GM12878 (cell line): ENCODE data around the gene LDLRAP1. TPM values are rescaled to one million over a fixed set of nuclear protein-coding genes. Genes with fewer than 3 reads are reported as not detected.

ENCODE experiments used
- ATAC-seq: fragments of 200-7000 bp; cut with Tn5 transposase; 3 replicates; pipeline ENCODE4 v1.9.1; 2020; ENCODE audit warnings: mild to moderate bottlenecking, moderate library complexity
- BruUV-seq: library from RNA; stranded (reverse); fragments of 400-500 nt; replicated peaks from 2 replicates; lab custom pipeline; 2021; lab: Mats Ljungman, UMichigan
- CTCF ChIA-PET: fragments of 300-600 bp; sonication (Branson Sonifier 250); formaldehyde crosslinking; extraction: SDS; loops from one replicate; lab custom pipeline; 2021; ENCODE audit warnings: inconsistent platforms; lab: Yijun Ruan, JAX
- POLR2A ChIA-PET: fragments of 350-600 bp; formaldehyde crosslinking; extraction: SDS; loops from one replicate; lab custom pipeline; 2021; ENCODE audit warnings: inconsistent platforms; lab: Charles Lee
- RAD21 ChIA-PET: fragments of 300-600 bp; sonication (Branson Sonifier 250); formaldehyde crosslinking; loops from one replicate; lab custom pipeline; 2023; ENCODE audit warnings: antibody characterized with exemption; ENCODE audit not compliant: unreplicated experiment; lab: Charles Lee
- SMC1A ChIA-PET: fragments of 300-600 bp; sonication (Branson Sonifier 250); formaldehyde crosslinking; loops from one replicate; lab custom pipeline; 2023; ENCODE audit not compliant: unreplicated experiment, uncharacterized antibody; lab: Charles Lee
- DNase-seq: peaks from one replicate; pipeline ENCODE4 v3.0.0-alpha.2; 2011; ENCODE audit warnings: low read depth, low spot score
- FAIRE-seq: peaks from 3 replicates; lab custom pipeline; 2011; peaks lifted over from hg19 to GRCh38; lab: Jason Lieb, UNC
- H2AFZ ChIP-seq: 2 replicates; pipeline ENCODE4 v1.6.0; 2011; ENCODE audit warnings: low read depth, low read length, control low read depth; ENCODE audit not compliant: control insufficient read depth
- H3K27ac ChIP-seq: 2 replicates; pipeline ENCODE4 v1.5.1; 2011; ENCODE audit warnings: control low read depth; ENCODE audit not compliant: control insufficient read depth, insufficient read depth
- H3K27me3 ChIP-seq, 2 experiments: replicated peaks in 1 of 2; 2 replicates each; pipeline versions ENCODE4 v1.6.0 to v1.6.1; 2011; ENCODE audit warnings: low read length in 1 of 2; ENCODE audit not compliant: control insufficient read depth in 2 of 2, insufficient read depth in 2 of 2
- H3K36me3 ChIP-seq, 2 experiments: 2 replicates each; pipeline ENCODE4 v1.5.1; 2011; ENCODE audit warnings: low read length in 1 of 2; ENCODE audit not compliant: control insufficient read depth in 2 of 2, insufficient read depth in 2 of 2
- H3K4me1 ChIP-seq: 2 replicates; pipeline ENCODE4 v1.6.1; 2011; ENCODE audit warnings: mild to moderate bottlenecking, low read length, moderate library complexity, mixed read lengths; ENCODE audit not compliant: control insufficient read depth, insufficient read depth
- H3K4me2 ChIP-seq: 2 replicates; pipeline ENCODE4 v1.6.0; 2011; ENCODE audit warnings: control low read depth; ENCODE audit not compliant: control insufficient read depth, insufficient read depth
- H3K4me3 ChIP-seq: fragments of 200-600 bp; sonication (generic); 2 replicates; pipeline ENCODE4 v1.5.1; 2016
- H3K79me2 ChIP-seq: 2 replicates; pipeline ENCODE4 v1.6.0; 2011; ENCODE audit warnings: low read length; ENCODE audit not compliant: control insufficient read depth, insufficient read depth
- H3K9ac ChIP-seq: 2 replicates; pipeline ENCODE4 v1.8.0; 2011; ENCODE audit warnings: low read length, control low read depth, mixed read lengths; ENCODE audit not compliant: control insufficient read depth, insufficient read depth
- H3K9me3 ChIP-seq: replicated peaks from 3 replicates; pipeline ENCODE4 v1.5.1; 2011; ENCODE audit warnings: mild to moderate bottlenecking, low read length; ENCODE audit not compliant: control insufficient read depth, insufficient read depth
- H4K20me1 ChIP-seq: 2 replicates; pipeline ENCODE4 v1.6.0; 2011; ENCODE audit not compliant: control insufficient read depth, insufficient read depth
- ATF3 ChIP-seq: IDR thresholded peaks from 2 replicates; pipeline ENCODE4 v1.6.1; 2011; ENCODE audit warnings: low read depth, mild to moderate bottlenecking, low read length, moderate library complexity, borderline replicate concordance; ENCODE audit errors: extremely low read depth
- CEBPZ ChIP-seq: fragments of 150-350 bp; IDR thresholded peaks from 2 replicates; pipeline ENCODE4 v1.6.1; 2016; ENCODE audit warnings: low read depth, low read length
- ESRRA ChIP-seq: IDR thresholded peaks from 2 replicates; pipeline ENCODE4 v1.6.1; 2012; ENCODE audit warnings: mild to moderate bottlenecking, low read length, improper control_type of control experiment
- ETV6 ChIP-seq, 2 experiments: fragments of 450-650 bp in 1 of 2; IDR thresholded peaks in 1 of 2; conservative IDR thresholded peaks in 1 of 2; 2 replicates each; pipeline ENCODE4 v1.6.1; 2014; ENCODE audit warnings: antibody characterized with exemption in 1 of 2, borderline replicate concordance in 1 of 2, low read depth in 1 of 2, mild to moderate bottlenecking in 1 of 2, moderate library complexity in 1 of 2
- JUNB ChIP-seq: IDR thresholded peaks from 2 replicates; pipeline ENCODE4 v1.6.1; 2016; ENCODE audit warnings: antibody characterized with exemption, mild to moderate bottlenecking
- MTA3 ChIP-seq: IDR thresholded peaks from 2 replicates; pipeline ENCODE4 v1.6.1; 2012; ENCODE audit warnings: low read length, inconsistent platforms, borderline replicate concordance
- RELA ChIP-seq: fragments of 450-650 bp; IDR thresholded peaks from 2 replicates; pipeline ENCODE4 v1.8.0; 2014; ENCODE audit warnings: borderline replicate concordance; ENCODE audit not compliant: partially characterized antibody
- SRF ChIP-seq, 2 experiments: IDR thresholded peaks; 2 replicates each; pipeline ENCODE4 v1.6.1; 2011; ENCODE audit warnings: low read depth in 2 of 2, low read length in 2 of 2, mild to moderate bottlenecking in 1 of 2, moderate library complexity in 1 of 2
- ZNF687 ChIP-seq: fragments of 450-650 bp; IDR thresholded peaks from 2 replicates; pipeline ENCODE4 v1.6.1; 2017; ENCODE audit warnings: mild to moderate bottlenecking, moderate library complexity
- WGBS: methylation state at CpG from one replicate; pipeline ENCODE4 v1.1.6; 2016; ENCODE audit warnings: low lambda C conversion rate; ENCODE audit not compliant: insufficient replicate concordance, insufficient coverage; ENCODE audit errors: missing lambda C conversion rate; 5-methylcytosine and 5-hydroxymethylcytosine counted together
- in situ Hi-C: fragments of 300-500 bp; cut with MboI; formaldehyde crosslinking; loops from 9 replicates; pipeline ENCODE4 v1.14.3; 2018; ENCODE audit warnings: mixed read lengths
- intact Hi-C: fragments of 100-400 bp; cut with micrococcal nuclease; formaldehyde crosslinking; loops from one replicate; pipeline ENCODE4 v1.14.2; 2022; ENCODE audit not compliant: unreplicated experiment
- polyA plus RNA-seq, 11 experiments: library from polyadenylated mRNA; depleted of rRNA in 4 of 11; unstranded in 6 of 11; stranded (reverse) in 5 of 11; fragments of >200 nt; fragmentation: Nextera tagmentation in 4 of 11; fragmentation: Illumina TruSeq in 1 of 11; extraction: Ambion mirVana in 4 of 11; extraction: Trizol in 1 of 11; gene quantifications; 1 replicate in 1 of 11; 2 replicates in 10 of 11; pipeline versions ENCODE4 v1.2.1 to v1.2.3, GENCODE V29; 2011 to 2016; ENCODE audit warnings: inconsistent platforms in 2 of 11, missing spikeins in 2 of 11, low read depth in 1 of 11
- total RNA-seq, 4 experiments: library from RNA; depleted of rRNA in 3 of 4; stranded (reverse); fragments of >200 nt in 3 of 4; fragmentation: Illumina TruSeq in 1 of 4; extraction: Trizol in 1 of 4; gene quantifications; 2 replicates each; pipeline versions ENCODE4 v1.2.1 to v1.2.3, GENCODE V29; 2013 to 2021

The LDLRAP1 gene
- total and polyA plus RNA-seq, 10 of the 15 experiments (the other 5 are each of a cell fraction or from before 2014, with no cell fraction given) = 0.43 to 37.6 (median 22.0) TPM

GRCh38 chr1:25530186-25531081 lies 13.0 kb upstream of the LDLRAP1 start (continued):
- no peak for TF ChIP-seq CEBPZ
- no peak for TF ChIP-seq JUNB
- TF ChIP-seq SRF (IDR thresholded peaks at IDR 0.05; ENCODE audit: low read depth in 2 of 2, low read length in 2 of 2) = no peak
- TF ChIP-seq ETV6 (conservative IDR thresholded peaks at IDR 0.05 in 1 of 2, IDR thresholded peaks at IDR 0.05 in 1 of 2; ENCODE audit: borderline replicate concordance in 1 of 2, low read depth in 1 of 2) = no peak
- no peak for TF ChIP-seq MTA3
- TF ChIP-seq RELA = no peak
- no peak for TF ChIP-seq ATF3

GRCh38 chr1:25531082-25531461 lies 12.3 kb upstream of the LDLRAP1 start:
- FAIRE-seq (no peak), ATAC-seq (no peak), DNase-seq (no peak)
- H3K36me3 ChIP-seq = no peaks in the 10 kb centered on the region
- H3K4me3 ChIP-seq = no peak overlapping the region
- intact Hi-C loops = no loop called here
- peaks cover 0 to under 1% of the 10 kb centered on the region in 2 experiments; a peak in 1 of 4 replicates for H3K27me3 ChIP-seq
- no peak for TF ChIP-seq ESRRA
- no peak for TF ChIP-seq ZNF687
- no peaks in the 10 kb centered on the region for H3K4me1 ChIP-seq
- H3K27ac ChIP-seq = no peak overlapping the region
- WGBS = 49% methylated on average over 11 of the region's 11 CpGs
- BruUV-seq = no TSS peak
- H4K20me1 ChIP-seq = no peaks in the 10 kb centered on the region
- no peaks in the 10 kb centered on the region for H3K79me2 ChIP-seq
- H2AFZ ChIP-seq = no peak overlapping the region
- H3K9ac ChIP-seq = no peak overlapping the region
- no peak overlapping the region for H3K4me2 ChIP-seq
- ChIA-PET RAD21 (no interaction called here), SMC1A (no interaction called here), CTCF (interaction anchor here (0.6 to 1.2 kb wide), 2 partner anchors 10 to 320 kb away, joined by 3 to 5 read pairs; no protein-coding TSS in a partner anchor), POLR2A (no interaction called here)
- in situ Hi-C loops = no loop called here
- no peaks in the 10 kb centered on the region for H3K9me3 ChIP-seq
